Fibroblast of lung (primary cell): Measurements from ENCODE around the gene SSTR5.

Experiments
- EZH2 ChIP-seq: IDR thresholded peaks from 2 replicates; pipeline ENCODE4 v1.5.1; 2012; ENCODE audit warnings: low read length, control low read depth, mild to moderate bottlenecking; ENCODE audit errors: missing control alignments
- TF ChIP-seq, protein P1 (sequence below), 2 donors: IDR thresholded peaks in 1 of 2; conservative IDR thresholded peaks in 1 of 2; 1 replicate in 1 of 2; 2 replicates in 1 of 2; pipeline ENCODE4 v1.5.1; 2011 to 2012; ENCODE audit warnings: low read length in 2 of 2, control low read depth in 1 of 2, inconsistent platforms in 1 of 2, low read depth in 1 of 2, mild to moderate bottlenecking in 1 of 2

DNA sequence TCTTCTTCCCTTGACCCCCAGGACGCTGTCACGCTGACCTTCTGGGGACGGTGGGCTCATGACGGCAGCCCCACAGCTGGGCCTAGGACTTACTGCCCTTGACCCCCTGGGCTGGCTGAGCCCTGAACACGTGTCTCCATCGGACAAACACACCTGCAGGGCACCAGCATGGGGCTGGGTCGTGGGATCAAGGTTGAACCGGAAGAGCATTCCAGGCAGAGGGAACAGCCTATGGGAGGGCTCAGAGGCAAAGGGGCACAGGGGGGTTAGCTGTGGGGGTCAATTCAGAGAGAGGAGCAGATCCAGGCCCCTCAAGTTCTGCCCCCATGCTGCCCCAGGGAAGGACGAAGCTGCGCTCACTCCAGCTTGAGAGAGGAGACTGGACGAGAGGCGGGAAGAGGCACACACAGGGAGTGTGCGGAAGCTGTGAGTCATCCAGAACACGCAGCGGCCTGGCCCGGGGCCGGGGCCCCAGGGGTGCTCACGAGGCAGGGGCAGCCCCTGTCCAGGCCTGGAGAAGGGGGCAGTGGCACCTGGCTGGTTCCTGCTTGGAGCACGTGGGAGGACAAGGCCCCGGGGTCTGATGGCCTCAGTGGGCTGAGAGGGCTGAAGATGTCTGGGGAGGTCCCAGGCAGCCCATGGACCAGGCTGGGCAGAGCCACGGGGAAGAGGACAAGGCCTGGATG lies 9.9 kb downstream of the SSTR5 start:
- TF ChIP-seq, protein P1, sequence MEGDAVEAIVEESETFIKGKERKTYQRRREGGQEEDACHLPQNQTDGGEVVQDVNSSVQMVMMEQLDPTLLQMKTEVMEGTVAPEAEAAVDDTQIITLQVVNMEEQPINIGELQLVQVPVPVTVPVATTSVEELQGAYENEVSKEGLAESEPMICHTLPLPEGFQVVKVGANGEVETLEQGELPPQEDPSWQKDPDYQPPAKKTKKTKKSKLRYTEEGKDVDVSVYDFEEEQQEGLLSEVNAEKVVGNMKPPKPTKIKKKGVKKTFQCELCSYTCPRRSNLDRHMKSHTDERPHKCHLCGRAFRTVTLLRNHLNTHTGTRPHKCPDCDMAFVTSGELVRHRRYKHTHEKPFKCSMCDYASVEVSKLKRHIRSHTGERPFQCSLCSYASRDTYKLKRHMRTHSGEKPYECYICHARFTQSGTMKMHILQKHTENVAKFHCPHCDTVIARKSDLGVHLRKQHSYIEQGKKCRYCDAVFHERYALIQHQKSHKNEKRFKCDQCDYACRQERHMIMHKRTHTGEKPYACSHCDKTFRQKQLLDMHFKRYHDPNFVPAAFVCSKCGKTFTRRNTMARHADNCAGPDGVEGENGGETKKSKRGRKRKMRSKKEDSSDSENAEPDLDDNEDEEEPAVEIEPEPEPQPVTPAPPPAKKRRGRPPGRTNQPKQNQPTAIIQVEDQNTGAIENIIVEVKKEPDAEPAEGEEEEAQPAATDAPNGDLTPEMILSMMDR (conservative IDR thresholded peaks at IDR 0.05 in 1 of 2, IDR thresholded peaks at IDR 0.05 in 1 of 2; ENCODE audit: low read depth in 1 of 2, low read length in 2 of 2) = no peak
- TF ChIP-seq EZH2 = no peak
